ENCODE measurements around the gene VSTM2B. TPM values are rescaled to one million over a fixed set of nuclear protein-coding genes. Genes with fewer than 3 reads are reported as not detected.
A peak's percentile ranks its signal among the peaks of the same experiment; 100 is the strongest.

VSTM2B gene
- total and polyA plus RNA-seq, 2 donors = not detected

DNA sequence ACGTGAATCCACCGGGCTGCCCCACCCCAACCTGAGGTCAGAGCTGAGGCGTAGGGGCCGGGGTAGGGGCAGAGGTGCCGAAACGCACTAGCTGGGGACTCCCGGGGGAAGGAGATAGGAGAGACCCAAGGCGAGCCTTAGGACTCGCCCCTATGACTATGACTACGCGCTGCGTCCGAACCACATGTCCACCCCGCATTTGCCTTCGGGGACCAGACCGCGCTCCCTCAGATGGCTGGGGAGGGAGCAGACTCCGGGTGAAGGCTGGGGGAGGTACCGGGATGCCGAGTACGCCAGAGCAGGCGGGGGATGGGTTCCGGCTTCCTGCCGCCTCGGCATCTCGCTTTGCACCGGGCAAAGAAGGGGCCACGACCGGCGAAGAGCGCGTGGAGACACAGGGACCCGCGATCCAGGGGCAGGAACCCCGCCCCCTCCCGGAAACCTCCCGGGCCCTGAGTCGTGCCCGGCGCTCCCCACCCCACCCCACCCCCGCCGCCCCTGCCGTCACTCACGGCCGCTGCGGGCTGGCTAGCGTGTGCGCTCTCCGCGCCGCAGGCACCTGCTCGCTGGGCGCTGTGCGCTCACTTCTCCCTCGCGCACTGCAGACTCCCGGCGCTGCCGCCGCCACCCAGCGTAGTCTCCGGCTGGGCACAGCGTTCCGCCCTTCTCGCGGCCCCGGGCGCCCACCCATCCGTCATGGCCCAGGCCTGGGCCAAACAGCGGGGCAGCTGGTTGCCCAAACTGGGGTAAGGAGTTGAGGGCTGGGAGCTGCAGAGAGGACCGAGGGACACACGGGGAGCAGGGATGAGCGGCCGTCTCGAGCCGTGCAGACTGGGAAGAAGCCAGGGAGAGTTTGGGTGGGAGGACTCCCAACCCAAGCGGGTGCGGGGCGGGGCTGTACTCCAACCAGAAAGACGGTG lies 622 bp upstream of the VSTM2B start:
- Histone ChIP-seq H3K27ac (ENCODE audit: low read depth) (no peak overlapping the region), H3K36me3 (ENCODE audit: insufficient read depth) (no peaks in the 10 kb centered on the region), H3K4me3 (ENCODE audit: low read depth, low read length) (no peak overlapping the region), H3K4me1 (ENCODE audit: insufficient read depth) (no peaks in the 10 kb centered on the region)
- under 1% methylated on average over 80 of the region's 80 CpGs for WGBS
- no peak for DNase-seq (ENCODE audit: extremely low spot score)

DNA sequence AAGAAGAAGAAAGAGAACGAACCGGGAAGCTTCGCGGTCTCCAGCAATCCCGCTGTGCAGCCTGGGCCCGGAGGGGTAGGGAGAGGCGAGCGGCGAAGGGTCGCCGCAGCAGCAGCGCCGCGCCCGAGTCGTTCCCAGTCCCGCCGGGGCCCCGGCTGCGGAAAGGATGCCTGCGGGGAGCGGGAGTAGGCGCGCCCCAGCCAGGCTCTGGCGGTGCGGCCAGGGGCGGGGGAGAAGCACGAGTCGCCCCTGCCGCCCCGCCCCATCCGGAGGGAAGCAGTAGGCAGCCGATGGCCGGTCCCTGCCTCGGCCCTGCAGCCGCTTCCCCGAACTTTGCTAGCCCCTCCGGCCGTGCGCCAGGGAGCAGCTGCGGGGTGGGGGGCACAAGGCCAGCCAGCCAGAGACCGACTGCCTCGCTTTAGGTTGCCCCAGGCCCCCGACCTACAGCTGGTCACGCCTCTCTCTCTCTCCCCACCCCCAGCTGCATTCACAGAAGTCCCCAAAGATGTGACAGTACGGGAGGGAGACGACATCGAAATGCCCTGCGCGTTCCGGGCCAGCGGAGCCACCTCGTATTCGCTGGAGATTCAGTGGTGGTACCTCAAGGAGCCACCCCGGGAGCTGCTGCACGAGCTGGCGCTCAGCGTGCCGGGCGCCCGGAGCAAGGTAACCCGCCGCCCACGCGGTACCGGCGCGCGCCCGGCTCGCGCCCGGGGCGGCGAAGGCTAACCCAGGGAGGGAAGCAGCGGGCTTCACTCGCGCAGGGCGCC lies 1.1 kb downstream of the VSTM2B start:
- Histone ChIP-seq H3K4me3 (ENCODE audit: low read depth, low read length) (peak overlapping the region; percentile 12), H3K4me1 (ENCODE audit: insufficient read depth) (no peaks in the 10 kb centered on the region), H3K27ac (ENCODE audit: low read depth) (no peak overlapping the region), H3K36me3 (ENCODE audit: insufficient read depth) (no peaks in the 10 kb centered on the region)
- no peak for DNase-seq (ENCODE audit: extremely low spot score)
- under 1% methylated on average over 79 of the region's 79 CpGs for WGBS

DNA sequence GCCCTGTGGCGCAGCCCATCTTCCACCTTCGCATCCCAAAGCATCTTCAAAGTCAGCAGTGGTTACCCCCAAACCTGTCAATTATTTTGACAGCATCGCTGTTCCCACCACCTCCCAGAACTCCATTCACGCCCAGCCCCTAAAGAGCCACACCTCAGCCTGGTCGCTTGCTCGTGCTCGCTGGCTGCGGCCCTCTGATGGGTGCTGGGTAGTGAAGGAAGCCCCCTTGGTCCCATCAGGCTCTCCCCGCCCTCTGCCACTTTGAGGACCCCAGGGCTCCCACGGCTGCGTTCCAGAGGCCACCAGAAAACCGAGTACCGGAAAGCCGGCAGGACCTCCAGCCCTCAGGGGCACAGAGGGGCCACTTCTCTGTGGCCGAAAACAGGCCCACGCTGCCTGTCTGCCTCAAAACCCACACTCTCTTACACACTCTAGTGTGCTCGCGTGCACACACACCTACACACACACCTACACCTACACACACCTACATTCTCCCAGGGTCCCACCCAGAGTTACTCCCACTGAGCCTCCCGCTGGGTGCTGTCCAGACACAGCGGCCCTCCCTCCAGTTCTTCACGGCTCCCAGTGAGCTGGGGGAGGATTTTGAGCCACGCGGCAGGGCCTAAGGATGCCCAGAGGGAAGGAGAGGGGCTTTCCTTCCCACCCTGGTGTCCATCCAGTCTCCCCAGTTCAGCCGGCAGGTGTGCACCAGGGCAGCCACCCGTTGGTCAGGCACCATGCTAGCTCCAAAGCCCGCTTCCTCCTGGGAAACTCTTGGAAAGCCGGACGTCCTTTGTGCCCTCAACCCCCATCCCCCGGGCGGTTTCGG lies 1.9 kb downstream of the VSTM2B start:
- 15% methylated on average over 31 of the region's 31 CpGs for WGBS

DNA sequence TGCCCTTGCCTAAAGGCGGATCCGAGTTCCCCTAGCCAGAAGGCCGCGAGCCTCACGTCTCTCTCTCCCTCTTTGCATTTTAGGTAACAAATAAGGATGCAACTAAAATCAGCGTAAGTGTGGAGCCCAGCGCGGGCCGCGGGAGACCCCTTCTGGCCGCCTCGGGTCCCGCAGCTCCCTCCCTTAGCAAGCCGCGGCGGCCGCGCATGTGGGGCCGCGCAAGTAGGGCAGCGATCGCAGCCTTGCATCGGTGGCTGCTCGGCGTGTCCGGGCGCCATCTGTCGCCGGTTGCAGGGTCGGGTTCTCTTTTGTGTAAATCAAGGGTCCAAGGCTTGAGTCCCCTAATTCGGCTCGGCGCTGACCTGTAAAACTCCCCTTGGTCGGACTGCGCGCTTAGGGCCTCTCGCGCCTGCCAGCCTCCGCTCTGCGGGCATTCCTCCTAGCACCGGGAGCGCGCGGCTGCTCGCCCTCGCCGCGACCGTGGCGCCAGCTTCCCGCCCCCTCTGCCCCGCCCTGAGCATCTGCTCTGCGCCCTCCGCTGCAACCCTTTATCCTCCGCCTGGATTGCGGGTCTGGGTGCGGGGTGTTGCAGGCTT lies 2.7 kb downstream of the VSTM2B start:
- Histone ChIP-seq H3K36me3 (ENCODE audit: insufficient read depth) (no peaks in the 10 kb centered on the region), H3K4me1 (ENCODE audit: insufficient read depth) (no peaks in the 10 kb centered on the region), H3K27ac (ENCODE audit: low read depth) (no peak overlapping the region), H3K4me3 (ENCODE audit: low read depth, low read length) (peak overlapping the region; percentile 6)
- under 1% methylated on average over 57 of the region's 57 CpGs for WGBS
- DNase-seq (ENCODE audit: extremely low spot score) = peak; percentile 14

More for the DNA sequence above, 1.9 kb downstream of the VSTM2B start:
- peak overlapping the region; percentile 6 for H3K4me3 ChIP-seq (ENCODE audit: low read depth, low read length)
- H3K4me1 ChIP-seq (ENCODE audit: insufficient read depth) = no peaks in the 10 kb centered on the region
- DNase-seq (ENCODE audit: extremely low spot score) = no peak
- H3K36me3 ChIP-seq (ENCODE audit: insufficient read depth) = no peaks in the 10 kb centered on the region
- H3K27ac ChIP-seq (ENCODE audit: low read depth) = no peak overlapping the region

DNA sequence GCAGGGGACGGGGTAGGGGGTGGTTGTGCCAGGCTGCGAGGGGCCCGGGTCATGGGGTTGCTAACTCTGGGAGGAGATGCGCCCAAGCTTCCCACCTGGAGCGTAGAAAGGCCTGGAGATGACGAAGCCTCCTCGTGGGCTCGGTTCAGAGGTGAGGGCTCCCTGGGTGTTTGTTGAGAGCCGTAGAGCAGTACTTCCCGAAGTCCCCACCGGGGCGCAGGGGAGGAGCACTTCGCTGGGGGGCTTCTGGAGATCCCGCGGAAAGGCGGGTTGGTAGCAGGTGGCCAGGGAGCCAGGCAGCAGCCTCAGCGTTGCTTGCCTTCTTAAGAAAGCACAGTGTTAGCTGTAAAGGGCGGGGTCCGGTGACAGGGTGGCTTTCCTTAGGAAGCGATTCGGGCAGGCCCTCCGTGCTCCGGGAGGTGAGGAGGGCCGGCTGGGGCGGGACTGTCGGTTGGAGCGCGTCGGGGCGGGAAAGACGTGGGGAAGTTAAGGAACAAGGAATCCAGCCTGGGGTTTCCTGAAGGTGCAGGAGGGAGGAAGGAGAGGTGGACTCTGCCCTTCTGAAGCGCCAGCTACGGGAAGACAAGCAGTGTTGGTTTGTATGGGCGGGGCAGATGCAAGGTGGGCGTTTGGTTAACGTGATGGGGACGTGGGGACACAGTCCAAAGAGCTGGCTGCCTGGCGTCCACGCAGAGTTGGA lies 3.3 kb downstream of the VSTM2B start:
- Histone ChIP-seq H3K4me3 (ENCODE audit: low read depth, low read length) (peak overlapping the region; percentile 6), H3K36me3 (ENCODE audit: insufficient read depth) (no peaks in the 10 kb centered on the region), H3K4me1 (ENCODE audit: insufficient read depth) (no peaks in the 10 kb centered on the region), H3K27ac (ENCODE audit: low read depth) (no peak overlapping the region)
- no peak for DNase-seq (ENCODE audit: extremely low spot score)
- WGBS = 2% methylated on average over 39 of the region's 39 CpGs

DNA sequence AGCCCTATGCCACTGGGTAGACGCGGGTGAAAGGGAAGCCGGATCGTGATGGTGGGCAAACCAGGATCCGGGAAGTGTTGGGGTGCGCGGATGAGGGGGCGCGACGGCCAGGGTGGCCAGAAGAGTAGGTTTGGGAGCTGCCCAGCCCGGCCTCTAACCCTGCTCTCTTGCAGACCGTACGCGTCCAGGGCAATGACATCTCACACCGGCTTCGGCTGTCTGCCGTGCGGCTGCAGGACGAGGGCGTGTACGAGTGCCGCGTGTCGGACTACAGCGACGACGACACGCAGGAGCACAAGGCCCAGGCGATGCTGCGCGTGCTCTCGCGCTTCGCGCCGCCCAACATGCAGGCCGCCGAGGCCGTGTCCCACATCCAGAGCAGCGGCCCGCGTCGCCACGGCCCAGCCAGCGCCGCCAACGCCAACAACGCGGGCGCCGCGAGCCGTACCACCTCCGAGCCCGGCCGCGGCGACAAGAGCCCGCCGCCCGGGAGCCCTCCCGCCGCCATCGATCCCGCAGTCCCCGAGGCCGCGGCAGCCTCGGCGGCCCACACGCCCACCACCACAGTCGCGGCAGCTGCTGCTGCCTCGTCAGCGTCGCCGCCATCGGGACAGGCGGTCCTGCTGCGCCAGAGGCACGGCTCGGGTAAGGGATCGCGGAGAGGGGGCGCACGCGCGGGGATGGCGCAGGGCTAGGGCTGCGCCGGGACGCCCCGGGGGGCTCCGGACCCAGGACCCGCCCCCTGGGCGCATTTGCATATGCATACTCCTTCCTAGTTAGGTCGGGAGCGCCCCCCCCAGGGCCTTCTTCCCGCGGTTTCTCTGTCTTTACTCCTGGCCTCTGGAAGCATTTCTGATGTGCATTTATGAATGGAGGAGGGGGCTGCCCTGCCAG lies 4.1 kb downstream of the VSTM2B start:
- no peak for DNase-seq (ENCODE audit: extremely low spot score)
- no peak overlapping the region for H3K4me3 ChIP-seq (ENCODE audit: low read depth, low read length)
- H3K27ac ChIP-seq (ENCODE audit: low read depth) = no peak overlapping the region
- H3K4me1 ChIP-seq (ENCODE audit: insufficient read depth) = no peaks in the 10 kb centered on the region
- WGBS = 3% methylated on average over 100 of the region's 100 CpGs
- no peaks in the 10 kb centered on the region for H3K36me3 ChIP-seq (ENCODE audit: insufficient read depth)

DNA sequence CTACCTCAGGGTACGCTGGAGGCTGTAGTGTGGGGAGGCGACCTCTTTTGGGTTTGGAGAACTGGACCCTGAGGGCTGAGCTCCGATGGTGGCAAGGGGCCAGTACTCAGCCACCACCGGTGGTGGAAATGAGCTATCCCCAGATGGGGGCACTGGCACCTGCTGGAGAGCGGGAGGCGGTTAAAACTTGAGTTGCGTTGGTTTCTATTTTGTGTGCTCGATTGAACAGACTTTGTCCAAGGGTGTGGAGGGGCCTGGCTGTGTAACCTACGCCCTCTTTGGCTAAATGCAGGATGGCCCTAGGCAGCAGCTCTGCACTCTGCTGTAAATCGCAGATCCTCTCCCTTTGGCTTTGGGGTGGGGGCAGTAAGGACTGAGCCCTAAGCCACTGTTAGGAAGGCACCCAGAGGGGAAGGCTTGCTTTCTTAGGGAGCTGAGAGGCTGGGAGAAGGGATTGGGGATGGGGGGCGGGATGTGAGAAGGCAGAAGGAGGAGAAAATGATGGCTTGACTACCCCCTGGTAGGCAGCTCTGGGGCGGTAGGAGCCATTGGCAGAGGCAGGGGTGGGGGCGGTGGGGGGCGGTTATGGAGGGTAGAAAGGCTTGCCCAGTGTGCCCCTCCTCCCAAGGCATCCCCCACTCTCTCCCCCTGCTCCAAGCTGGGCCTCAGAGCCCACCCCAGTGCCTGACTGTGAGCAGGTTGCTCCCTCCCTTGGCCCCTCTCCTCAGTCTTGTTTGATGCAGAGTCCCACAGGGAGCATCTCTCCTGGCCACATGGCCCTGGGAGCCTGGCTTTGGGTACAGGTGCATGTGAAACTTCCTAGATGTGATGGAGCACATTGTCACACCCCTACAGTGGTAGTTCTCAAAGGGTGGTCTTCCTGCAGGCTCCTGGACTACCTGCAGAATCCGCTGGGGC lies 5.0 kb downstream of the VSTM2B start:
- no peak for DNase-seq (ENCODE audit: extremely low spot score)
- Histone ChIP-seq H3K4me1 (ENCODE audit: insufficient read depth) (no peaks in the 10 kb centered on the region), H3K36me3 (ENCODE audit: insufficient read depth) (no peaks in the 10 kb centered on the region), H3K4me3 (ENCODE audit: low read depth, low read length) (no peak overlapping the region), H3K27ac (ENCODE audit: low read depth) (no peak overlapping the region)
- 24% methylated on average over 15 of the region's 15 CpGs for WGBS

DNA sequence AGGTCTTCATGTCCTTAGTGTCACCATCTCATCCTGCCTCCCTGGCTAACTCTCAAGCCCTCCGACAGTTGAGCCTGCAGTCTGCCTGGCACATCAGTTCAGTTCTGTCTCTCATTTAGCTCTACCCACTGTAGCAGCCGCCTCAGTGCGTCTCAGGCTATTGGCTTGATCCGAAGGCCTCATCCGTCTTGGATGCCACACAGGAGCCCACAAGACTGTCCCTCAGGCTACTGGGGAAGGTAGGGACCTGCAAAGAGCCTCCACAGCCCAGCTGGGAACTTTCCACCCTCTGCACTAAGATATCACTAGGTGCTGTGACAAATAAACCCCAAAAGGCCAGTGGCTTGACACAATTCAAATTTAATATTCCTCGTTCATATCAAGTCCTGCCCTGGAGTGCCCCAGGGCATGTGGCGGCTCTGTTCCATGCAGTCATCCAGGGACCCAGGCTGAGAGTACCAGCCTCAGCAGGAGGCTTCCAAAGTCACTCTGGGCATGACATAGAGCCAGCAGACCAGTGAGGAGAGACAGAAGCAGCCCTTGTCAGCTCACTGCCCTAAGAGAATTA lies 5.7 kb downstream of the VSTM2B start:
- no peaks in the 10 kb centered on the region for H3K36me3 ChIP-seq (ENCODE audit: insufficient read depth)
- no peak for DNase-seq (ENCODE audit: extremely low spot score)
- 87% methylated on average over 7 of the region's 7 CpGs for WGBS
- H3K27ac ChIP-seq (ENCODE audit: low read depth) = no peak overlapping the region
- H3K4me3 ChIP-seq (ENCODE audit: low read depth, low read length) = no peak overlapping the region
- H3K4me1 ChIP-seq (ENCODE audit: insufficient read depth) = no peaks in the 10 kb centered on the region

DNA sequence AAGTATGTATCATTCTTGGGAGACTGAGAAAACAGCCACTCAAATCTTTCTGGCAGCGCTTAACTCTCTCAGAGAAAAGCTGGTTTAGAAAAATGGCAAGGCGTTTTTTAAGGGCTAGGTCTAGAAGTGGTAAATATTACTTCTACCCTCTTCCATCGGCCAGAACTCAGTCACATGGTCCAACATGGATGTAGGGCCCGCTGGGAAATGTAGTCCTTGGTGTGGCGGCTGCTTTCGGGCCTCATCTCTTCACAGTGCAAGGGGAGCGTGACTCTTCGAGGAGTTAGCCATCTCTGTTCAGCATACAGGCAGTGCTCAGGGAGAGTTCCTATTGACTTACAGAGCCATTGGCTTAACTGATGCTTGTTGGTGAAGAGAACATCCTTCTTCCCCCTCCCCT lies 6.3 kb downstream of the VSTM2B start:
- Histone ChIP-seq H3K4me3 (ENCODE audit: low read depth, low read length) (no peak overlapping the region), H3K36me3 (ENCODE audit: insufficient read depth) (no peaks in the 10 kb centered on the region), H3K4me1 (ENCODE audit: insufficient read depth) (no peaks in the 10 kb centered on the region), H3K27ac (ENCODE audit: low read depth) (no peak overlapping the region)
- WGBS = 63% methylated on average over 8 of the region's 8 CpGs
- no peak for DNase-seq (ENCODE audit: extremely low spot score)

DNA sequence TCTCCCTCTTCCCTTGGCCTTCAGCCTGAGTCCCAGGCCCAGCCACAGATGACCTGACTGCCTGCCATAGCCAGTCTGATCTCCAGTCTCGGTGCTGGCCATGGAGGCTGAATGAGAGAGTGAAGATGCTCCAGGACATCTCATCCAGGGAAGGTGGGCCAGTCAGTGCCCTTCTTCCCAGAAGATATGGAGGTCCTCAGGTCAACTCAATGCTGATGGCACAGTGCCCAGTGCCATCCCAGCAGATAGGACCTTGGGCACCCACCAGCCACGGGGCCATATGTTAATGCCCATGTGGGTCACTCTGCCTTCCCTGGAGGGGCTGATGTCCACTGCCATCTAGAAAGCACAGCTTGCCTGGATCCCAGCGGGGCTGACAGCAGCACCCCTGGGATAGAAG lies 7.2 kb downstream of the VSTM2B start:
- WGBS = 86% methylated on average over 3 of the region's 3 CpGs
- Histone ChIP-seq H3K36me3 (ENCODE audit: insufficient read depth) (no peaks in the 10 kb centered on the region), H3K27ac (ENCODE audit: low read depth) (no peak overlapping the region), H3K4me3 (ENCODE audit: low read depth, low read length) (no peak overlapping the region), H3K4me1 (ENCODE audit: insufficient read depth) (no peaks in the 10 kb centered on the region)
- DNase-seq (ENCODE audit: extremely low spot score) = no peak

Measured in urinary bladder (tissue), 4 donors.